GM18858 (cell line): ENCODE results near the gene REN.

Source experiments
- ATAC-seq: cut with Tn5 transposase; IDR thresholded peaks from one replicate; pipeline ENCODE4 v1.9.1; 2021; ENCODE audit not compliant: unreplicated experiment

REN gene

DNA sequence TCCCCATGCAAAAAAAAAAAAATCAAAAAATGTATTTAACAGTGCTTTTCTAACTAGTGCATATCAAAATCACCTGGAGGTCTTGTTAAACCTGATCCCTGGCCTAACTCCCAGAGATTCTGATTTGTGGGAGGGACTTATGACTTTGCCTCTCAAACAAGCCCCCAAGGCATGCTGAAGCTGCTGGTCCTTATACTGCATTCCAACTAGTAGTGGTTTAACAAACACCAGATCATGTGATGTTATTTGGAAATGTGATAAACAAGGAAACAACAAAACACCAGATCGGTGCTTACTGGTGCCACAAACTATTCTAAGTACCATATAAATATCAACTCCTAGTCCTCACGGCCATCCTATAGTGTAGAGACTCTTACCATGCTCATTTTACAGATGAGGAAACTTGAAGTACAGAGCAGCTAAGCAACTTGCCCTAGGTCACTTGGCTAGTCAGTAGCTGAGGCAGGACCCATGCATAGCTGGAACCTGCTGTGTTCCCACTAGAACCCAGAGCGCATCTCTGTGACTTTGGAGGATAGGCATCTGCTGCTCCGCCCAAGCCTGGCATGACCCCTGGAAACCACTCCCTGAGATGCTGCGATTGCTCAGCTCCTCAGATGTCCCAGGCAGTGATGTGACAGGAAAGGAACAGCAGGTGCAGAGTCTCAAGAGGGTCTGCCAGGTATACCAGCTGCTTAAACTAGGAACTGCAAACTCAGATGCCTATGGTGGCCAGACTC, 55.1 kb downstream of the REN start:
- ATAC-seq: no peak

DNA sequence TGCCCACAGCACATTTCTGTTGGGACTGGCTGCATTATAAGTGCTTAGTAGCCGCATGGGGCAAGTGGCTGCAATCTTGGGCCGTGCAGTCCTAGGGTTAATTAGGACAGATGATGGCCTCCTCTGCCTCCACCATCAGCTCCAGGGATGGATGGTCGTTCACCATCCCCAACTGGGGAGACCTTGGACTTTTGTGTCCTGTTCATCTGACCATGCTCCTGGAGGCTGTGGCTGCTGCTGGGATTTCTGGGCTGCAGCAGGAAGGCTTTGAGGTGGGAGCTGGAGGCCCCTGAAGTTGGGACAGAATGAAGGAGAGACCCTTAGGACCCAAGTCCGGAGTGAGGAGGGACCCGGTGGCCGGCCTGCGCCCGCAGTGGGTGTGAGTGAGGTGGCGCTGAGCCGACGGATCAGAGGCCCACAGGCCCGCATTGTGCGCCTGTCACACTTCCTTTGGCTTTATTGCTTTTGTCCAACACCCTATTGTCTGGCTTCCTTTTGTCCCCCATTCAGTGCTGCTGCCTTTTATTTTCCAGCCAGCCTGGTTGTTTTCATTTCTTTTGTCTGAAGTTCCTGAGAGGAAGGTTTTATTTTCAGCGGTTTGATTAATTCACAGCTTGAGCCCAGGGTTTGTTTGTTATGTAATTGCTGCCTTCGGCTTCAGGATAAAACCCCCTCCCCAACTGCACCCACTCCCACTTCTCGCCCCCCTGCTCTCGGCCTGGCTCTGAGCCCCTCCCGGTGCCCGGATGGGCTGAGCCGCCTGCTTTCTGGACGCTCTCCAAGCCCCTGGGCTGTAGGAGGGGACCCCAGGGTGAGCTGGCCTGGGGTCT, 57.6 kb downstream of the REN start:
- ATAC-seq: no peak

DNA sequence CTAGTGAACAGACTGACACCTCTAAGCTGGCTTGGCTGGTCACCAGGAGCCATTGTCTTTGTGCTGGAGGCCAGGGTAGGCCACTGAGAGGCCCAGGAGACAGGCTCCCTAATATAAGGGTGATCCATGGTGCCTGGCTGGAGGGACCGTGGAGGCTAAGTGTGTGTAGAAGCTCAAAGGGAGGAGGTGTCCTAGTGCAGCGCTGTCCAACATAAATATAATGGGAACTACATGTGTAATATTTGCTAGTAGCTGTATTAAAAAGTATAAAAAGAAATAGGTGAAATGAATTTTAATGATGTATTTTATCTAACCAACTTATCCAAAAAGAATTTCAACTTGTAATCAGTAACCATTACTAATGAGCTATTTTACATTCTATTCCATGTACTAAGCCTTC, 58.2 kb downstream of the REN start:
- no peak for ATAC-seq

DNA sequence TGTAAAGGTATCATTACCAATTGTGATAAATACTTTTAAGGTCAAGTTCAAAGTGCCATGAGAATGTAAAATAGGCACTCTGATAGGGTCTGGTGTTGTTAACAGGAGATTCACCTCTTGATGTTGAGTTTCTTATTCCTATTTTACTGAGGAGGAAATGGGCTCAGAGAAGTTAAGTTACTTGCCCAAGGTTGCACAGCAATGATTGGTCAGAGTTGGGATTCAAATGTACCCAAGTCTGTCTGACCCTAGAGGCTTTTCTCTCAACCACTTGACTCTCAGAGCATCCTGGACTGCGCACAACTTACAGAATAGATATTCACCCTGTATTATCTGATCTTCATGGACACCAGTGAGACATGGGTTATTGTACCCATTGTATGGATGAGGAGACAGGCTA, 59.3 kb downstream of the REN start:
- no peak for ATAC-seq

DNA sequence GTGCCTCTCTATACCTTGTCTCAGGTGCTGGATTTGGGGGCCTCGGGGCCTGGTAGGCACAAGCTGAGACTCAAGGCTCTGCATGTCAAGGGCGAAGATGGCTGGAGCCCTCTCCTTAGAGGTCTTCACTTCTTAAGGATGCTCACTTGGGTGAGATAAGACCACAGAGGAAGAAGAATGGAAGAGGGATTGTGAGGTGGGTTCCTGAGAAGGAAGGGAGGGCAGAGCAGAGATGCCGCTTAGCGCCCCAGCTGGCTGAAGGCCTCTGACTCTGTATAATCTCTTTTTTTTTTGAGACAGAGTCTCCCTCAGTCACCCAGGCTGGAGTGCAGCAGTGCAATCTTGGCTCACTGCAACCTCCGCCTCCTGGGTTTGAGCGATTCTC, 61.0 kb downstream of the REN start:
- no peak for ATAC-seq
